HG02852 (cell line): ENCODE results near the gene PRSS27.
"Not testable (repeated sequence)": the region's sequence is repeated elsewhere in the genome, so short reads cannot be mapped to it uniquely, and the experiment has no call there.

ENCODE experiments used
- ATAC-seq: cut with Tn5 transposase; IDR thresholded peaks from one replicate; pipeline ENCODE4 v1.9.1; 2021; ENCODE audit warnings: mild to moderate bottlenecking, moderate library complexity; ENCODE audit not compliant: unreplicated experiment

Gene PRSS27

DNA sequence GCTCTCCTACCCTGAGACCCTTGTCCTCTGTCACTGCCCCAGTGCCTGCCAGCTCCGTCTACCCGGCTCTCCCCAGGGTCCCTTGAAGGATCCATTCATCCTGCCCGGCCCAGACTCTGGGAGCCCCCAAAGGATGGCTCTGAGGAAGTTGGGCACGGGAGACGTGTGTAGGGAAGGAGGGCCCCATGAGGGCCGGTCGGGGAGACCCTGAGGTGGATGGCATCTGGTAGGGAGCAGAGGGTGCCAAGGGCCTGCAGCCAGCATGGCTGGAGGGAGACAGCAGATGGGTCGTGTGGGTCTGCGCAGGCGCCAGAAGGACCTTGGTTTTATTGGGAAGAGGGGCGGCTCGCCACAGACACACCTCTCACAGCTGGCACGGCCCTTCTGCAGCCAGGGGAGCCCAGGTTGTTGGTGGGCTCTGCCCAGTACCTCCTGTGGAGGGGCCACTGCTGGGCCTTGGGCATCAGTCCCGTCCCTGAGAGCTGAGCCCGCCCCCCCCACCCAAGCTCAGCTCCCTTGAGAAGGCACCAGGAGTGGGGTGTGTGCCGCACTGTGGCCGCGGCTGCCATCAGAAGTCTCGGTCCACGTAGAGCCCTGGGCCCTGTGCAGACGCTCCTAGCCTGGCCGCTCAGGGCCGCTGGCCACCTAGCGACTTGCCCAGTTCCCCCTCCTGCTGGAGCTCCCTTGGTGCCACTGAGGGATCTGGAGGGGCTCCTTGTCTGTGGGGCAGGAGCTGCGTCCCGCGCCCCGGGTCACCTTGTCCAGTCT lies 21.7 kb downstream of the PRSS27 start:
- no peak for ATAC-seq

DNA sequence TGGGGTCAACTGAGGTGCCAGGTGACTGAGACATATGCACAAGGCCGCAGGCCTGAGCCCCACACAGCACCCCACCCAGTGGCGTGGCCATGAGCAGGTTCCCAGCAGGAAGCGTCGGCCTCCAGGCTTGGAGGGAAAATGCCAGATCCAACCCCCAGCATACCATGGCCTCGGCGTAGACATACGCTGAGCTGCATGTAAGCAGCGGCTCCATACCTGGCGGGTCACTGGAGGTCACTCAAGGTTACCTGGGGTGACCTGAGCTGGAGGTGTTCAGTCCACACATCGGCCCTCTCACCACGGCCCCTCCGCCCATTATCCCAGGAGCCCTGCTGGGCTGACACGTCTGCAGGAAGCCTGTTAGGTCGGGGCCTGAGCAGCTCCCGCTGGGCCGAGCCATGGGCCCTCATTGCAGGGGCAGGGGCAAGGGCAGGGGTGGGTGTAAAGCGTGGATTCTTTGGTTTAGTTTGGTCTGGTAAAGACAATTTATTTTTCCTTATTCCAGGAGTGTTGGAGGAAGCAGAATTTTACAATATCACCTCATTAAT lies 22.5 kb downstream of the PRSS27 start:
- ATAC-seq = no peak

DNA sequence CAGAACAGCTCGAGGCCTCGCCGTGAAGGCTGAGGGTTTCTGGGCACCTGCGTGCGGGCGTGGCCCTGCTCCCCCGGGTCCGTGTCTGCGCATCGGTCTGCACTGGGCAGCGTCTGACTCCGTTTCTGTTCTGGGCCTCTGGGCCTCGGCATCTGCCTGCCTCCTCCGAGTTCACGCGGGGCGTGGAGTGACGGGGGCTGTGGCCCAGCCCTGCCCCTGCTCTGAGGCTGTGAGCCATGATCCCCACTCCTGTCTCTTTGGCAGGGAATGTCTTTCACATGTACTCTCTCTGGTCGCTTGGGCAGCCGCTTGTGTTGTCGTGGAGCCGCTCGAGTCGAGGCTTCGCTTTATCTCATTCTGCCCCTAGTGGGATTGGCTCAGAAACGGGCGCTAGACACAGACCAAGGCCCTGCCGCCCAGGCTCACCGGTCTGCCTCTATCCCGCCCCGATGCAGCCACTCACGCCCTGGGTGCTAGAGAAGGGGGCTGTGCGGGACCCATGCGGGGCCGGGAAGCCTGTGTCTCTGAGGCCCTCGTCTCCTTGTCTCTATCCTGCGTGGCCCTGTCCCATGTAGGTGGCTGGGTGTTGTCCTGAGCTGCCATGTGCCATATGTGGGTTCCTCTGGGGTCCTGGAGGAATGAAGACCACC lies 23.3 kb downstream of the PRSS27 start:
- not testable (repeated sequence) for ATAC-seq

DNA sequence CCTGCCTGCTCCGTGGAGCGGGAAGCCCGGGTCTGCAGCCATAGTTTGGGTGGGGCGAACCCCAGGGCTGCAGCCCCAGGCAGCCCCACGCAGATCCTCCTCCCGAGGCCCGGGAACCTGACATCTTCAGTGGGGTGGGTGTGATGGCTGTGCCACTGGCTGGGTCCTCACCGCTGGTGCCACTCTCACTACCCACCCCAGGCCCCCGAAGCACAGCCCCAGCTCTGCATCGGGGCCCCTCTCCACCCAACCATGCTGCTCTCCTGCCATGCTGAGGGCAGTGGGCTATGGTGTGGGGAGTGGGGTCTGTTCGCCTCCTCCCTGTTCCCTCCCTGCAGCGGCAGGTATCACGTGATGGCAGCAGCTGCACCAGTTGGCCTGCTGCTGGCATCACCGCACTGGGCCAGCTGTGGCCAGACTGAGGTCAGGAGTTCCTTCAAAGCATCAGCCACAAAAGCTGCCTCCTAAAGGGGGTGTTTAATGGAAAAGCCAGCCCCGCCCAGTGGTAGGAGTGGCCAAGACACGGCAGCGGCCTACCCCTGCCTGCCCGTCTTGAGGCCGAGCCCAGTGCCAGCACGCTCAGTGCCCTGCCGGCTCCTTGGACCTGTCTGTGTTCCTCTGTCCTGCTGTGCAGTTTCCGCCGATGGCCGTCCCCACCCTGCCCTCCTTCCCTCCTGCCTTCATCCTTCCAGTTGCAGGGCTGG lies 26.9 kb downstream of the PRSS27 start:
- no peak for ATAC-seq

DNA sequence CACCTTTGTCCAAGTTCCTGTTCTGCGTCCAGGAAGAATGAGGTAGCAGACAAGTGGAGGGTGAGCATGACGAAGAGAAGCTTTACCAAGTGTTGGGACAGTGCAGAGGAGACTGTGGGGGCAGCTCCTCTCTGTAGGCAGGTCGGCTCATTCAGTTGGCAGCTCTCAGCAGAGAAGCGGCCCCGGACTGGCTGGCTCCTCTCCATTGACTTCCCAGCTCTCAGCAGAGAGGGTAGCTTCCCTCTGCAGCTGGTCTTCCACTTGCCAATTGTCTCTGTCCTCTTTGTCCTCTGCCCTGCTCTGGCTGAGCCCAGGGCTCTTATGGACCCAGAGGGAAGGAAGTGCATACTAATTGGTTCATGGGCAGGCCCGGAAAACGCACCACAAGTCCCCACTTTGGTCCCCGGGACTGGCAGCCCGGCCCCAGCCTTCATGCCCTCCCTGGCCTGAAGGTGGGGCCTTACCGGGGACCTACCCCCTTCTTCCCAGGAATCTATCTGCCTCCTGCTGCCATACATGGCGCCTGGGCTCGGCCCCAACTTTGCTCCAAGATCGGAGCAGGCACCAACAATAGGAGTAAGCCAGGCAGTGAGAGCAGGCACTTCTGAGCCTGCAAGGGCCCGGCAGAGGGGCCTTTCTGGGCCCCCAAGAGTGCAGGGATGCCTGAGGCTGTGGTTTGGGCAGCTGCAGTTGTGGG lies 27.6 kb downstream of the PRSS27 start:
- no peak for ATAC-seq

DNA sequence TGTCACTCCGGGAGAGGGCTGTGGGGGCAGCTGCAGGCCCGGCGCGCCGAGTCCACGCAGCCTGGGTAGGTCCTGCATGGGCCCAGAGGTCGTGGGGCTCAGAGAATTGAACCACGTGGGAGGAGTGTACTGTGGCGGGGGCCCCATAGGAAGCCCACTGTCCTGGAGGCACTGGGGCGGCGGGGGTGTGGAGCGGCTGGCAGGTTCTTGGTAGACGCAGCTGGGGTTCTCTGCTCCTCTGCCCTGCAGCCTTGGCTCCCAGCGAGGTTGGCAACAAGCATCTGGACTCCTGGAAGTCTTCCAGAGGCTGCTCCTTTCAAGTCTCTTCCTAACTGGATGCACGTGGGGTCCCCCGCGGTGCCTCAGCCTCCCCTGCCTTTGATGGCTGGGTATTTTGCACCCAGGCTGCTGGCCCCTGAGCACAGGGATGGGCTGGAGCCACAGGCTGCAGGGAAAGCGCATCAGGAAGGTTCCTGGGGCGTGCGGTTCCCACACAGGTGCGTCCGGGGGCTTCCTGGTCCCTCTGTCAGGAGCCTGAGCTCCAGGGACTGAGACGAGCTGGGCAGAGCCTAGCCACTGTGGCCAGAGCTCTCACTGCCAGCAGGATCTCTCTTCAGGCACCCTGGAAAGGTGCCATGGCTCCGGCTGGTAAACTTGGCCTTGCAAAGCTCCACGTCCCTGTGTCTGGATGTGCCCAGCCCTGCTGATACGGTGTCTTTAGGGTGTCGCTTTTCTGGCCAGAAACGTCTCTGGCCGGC lies 28.4 kb downstream of the PRSS27 start:
- no peak for ATAC-seq

DNA sequence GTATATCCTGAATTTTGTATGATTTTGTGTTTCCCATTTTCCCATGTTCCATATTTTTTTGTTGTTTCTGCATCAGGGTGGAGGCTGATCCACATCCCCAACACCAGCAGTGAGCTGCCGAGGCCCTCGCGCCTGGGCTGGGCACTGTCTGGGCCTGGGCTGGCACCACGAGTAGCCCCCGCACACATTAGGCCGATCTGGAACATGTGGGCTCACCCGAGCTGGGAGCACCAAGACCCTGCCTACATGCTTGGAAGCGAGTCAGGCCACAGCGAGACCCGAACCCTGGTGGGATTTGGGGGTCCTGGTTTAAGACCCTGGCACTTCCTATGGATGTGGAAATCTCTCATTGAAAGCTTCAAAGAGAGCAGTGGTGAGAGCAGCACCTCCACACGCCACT lies 29.2 kb downstream of the PRSS27 start:
- ATAC-seq = no peak

DNA sequence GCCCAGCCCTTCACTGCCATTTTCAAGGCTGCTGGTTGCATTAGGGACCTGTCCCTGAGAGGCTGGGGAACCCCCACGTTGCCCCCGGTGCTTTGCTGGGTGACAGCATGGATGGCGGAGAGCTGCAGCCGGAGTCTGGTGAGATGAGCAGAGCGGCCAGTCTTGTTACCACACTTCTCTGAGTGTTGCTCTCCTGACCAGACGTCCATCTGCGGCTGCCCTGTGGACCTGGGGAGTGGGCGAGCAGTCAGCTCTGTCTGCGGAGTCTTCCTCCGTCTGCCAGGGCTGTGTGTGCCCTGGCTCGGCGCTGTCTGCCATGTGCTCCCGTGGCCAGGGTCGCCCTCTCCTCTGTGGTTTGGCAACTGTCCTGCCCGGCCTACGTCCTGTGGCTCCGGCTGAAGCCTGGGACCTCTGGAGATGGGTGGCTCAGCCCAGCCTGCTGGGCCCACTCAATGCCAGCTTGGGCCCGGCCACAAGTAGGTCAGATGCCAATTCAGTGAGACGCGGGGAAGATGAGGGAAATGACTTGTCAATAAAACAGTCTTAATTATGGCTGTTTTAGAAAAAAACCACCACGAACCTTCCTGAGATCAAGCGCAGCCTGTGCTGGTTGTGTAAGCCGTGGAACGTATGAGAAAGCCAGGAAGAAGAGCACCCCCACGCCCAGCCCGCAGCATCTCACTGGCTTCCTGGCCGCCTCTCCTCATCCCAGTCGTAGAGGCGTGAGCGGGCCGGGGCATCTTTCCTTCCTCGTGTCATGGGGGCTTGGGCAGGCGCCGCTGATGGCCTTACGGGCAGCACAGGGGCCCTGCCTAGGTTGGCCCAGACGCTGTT lies 29.8 kb downstream of the PRSS27 start:
- no peak for ATAC-seq

DNA sequence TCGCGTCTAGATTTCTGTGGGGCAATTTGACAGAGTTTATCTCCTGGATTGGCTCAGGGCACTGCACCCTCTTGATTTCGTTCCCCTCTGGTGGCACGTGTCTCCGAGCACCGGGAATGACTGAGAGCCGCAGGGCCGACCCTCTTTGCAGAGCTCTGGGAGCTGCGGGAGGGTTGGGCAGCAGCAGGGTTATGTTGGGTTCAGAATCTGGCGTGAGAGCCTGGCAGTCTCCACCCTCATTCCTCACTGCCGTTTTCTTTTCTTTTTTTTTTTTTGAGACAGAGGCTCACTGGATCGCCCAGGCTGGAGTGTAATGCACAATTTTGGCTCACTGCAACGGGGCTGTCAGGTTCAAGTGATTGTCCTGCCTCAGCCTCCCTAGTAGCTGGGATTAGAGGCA lies 30.6 kb downstream of the PRSS27 start:
- ATAC-seq = not testable (repeated sequence)

DNA sequence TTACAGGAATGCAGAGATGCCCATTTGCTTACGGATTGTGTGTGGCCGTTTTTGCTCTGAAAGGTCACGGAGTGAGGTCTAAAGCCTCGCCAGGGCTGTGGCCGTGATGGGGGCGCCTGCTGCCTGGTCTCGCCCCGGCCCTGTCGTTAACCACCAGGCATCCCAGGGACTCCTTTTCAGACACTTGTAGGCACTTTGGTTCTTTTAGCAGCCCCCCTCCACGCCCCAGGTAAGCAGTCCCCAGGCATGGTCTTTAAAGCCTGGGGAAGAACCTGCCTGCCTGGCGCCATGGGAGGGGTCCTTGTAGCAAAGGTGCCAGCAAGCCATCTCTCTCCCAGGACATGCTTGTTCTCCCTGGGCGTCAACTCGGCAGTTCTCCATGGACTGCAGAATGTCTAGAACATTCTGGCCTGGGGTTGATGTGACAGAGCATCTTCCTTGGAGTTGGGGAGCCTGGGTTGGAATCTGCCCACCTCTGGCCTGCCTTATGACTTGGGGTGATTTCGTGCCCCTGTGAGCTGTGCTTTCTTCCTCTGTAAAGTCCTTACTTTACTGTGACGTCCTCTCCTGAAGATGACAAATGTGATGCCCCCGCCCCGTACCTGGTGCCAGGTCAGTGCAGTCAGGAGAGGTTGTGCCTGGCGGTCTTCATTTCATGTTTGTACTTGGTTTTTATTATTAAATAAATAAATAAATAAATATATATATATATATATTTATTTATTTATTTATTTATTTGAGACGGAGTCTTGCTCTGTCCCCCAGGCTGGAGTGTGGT lies 32.3 kb downstream of the PRSS27 start:
- no peak for ATAC-seq

DNA sequence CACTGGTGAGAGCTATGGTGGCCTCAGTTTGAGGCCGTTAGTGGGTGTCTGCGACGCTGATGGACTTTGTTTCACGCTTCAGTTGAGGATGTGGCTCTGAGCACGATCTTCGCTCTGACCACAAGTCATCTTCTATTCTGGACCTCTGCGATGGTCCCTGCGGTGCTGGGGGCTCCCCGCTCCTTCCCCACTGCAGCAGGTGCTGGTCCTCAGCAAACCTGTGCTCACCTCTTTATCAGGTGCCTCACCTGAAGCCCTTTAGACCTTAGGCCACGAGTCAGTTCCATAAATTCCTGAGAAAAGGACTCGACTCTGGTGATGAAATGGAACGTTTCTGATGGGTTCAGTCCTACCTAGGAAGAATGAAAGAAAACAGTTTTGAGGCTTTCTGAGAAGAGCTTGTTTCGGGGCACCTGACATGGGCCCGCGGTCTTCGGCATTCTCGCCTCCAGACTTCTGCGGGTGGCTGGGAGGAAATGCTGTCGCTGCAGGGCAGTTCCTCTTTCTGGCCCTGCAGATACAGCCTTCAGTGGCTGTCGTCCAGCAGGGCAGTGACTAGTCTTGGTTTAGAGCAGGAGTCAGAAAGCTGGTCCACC lies 33.0 kb downstream of the PRSS27 start:
- no peak for ATAC-seq

DNA sequence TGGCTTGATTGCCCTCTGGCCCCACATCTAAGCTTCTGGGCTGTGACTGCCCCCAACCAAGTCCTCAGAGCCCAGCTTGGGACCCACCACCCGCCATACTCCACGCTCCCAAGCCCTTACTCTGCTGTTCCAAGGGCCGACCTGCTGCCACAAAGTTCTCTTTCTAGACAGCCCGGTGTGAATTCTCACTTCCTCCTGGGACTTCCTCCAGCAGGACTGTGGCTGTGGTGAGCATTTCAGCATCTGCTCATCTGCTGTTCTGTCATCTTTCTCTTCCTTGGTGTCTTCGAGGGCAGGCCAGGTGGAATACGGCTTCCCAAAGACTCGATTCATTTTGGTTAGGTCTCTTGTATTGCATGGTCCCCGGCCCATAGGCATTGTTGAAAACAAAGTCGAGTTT lies 33.9 kb downstream of the PRSS27 start:
- ATAC-seq = peak; percentile 28

DNA sequence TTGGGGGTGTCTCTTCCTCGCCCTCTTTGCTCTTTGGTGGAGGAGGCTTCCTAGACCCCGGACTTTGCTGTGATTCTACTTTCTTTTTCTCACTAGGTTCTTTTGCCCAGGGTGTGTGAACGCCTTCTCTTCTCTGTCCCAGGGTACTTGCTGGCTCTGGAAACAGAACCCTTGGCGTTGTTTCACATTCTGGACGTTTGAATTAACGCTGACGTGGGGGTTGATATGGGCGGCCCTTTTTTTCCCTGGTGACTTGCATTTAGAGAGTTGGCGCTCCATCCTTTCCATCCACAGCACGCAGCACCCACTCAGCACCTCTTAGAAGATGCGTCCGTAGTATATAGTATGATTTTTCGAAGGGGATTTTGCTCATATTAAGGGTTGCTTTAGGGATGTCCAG lies 37.0 kb downstream of the PRSS27 start:
- not testable (repeated sequence) for ATAC-seq

DNA sequence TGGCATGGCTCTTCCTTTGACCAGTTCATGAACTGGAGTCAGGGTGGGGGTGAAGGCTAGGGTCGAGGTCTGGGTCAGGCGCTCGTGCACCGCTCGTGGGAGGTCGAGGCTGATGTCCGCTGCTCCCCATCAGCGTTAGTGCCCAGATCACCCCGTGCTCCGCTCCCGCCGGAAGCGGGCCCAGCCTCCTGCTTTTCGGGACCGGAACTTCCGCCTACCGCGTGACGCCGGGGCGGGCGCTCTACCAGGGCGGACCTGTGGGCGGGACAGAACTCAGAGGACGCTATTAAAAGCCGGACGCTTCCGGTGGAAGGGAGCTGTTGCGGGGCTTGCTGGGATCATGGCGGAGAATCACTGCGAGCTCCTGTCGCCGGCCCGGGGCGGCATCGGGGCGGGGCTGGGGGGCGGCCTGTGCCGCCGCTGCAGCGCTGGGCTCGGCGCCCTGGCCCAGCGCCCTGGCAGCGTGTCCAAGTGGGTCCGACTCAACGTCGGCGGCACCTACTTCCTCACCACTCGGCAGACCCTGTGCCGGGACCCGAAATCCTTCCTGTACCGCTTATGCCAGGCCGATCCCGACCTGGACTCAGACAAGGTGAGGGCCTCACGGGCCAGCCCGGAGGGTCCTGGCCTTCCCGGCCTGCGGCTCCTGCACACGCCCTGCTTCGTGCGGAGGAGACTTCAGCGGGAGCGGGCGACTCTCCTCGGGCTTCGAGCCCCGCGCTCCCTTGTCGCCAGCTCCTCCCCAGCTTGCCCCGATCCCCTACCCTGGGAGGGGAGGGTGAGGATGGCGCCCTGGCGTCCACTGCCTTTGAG lies 37.6 kb downstream of the PRSS27 start, which contains the start of gene KCTD5:
Gene KCTD5 (plus strand): TSS at position 315 of the 813 bp plus-strand sequence. CDS start 26 bp downstream, at position 341.
- peak; percentile 64 for ATAC-seq

DNA sequence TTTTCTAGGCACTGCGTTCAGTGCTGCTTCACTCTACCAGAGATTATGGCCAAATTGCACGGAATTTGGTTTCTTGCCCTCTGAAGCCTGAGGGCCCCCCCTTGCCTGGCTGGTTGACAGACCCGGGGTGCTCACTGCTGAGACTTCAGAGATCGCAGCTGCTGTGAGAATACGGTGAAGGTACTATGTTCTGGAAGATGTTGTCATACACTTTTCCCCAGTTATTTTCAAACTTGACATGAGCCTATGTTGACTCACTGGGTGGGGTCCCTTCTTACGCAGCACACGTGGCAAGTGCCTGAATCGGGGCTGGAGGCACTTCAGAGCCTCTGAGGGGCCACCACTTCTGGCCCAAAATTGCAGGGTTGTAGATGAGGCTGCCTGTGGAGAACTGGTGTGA lies 39.7 kb downstream of the PRSS27 start:
- ATAC-seq = not testable (repeated sequence)

DNA sequence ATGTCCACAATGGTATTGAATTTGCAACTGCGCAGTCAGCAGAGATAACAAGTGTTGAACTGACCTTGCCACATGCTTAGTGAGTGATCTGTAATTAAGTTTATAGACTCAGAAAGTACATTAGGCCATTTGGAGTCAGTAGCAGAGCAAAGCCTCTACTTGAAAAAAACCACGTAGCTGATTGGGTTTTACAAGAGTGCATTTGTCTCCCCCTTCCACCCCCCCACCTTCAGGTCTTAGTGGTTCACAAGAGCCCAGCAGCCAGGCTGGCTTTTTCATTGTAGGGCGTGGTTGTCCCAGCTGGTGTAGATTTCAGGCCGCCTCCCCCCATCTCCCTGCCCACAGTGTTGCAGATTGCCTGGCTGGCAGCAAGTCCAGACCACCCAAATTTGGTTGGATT lies 40.1 kb downstream of the PRSS27 start:
- ATAC-seq = not testable (repeated sequence)
